GM18861 (cell line): ENCODE data around the gene PHF21B.

ENCODE experiments used
- ATAC-seq: cut with Tn5 transposase; IDR thresholded peaks from one replicate; pipeline ENCODE4 v1.9.1; 2021; ENCODE audit not compliant: unreplicated experiment

PHF21B gene

GRCh38 chr22:44898236-44898635, 111.6 kb downstream of the PHF21B start:
- no peak for ATAC-seq

- ATAC-seq: no peak
These were observed 114.3 kb downstream of the PHF21B start for GRCh38 chr22:44895296-44896055.

GRCh38 chr22:44894782-44895181, 115.0 kb downstream of the PHF21B start:
- no peak for ATAC-seq

DNA sequence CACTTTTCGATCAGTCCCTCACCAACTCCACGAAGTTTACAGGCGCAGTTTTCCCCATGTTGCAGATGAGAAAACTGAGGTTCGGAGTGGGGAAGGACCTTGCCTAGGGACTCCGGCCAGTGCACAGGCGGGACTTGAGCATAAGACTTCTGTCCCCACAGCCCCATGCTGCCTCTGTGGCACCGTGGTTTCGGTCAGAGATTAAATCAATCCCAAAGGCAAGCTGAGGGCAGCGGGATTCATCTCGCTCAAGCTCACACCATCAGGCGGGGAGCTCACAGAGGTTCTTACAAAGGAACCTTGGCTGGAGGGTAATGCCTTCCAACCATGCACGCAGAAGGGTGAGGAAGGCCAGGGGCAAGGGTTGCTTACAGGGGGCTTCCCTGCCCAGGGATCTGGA, 115.5 kb downstream of the PHF21B start:
- ATAC-seq: no peak

DNA sequence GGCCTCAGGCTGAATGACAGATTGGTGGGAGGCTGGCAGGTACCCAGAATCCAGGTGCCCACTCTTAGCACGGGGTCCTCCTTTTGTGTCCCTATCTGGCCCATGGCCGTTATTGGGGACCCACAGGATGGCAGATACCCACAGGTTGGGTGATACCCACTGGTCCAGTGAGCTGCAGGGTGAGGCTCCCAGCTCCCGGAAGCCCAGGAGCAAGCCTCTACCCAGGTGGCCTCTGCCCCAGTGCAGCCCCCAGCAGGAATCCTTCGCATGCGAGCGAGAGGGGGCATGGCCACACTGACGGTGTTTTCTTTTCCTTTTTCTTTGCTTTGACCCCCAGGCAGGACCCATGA, 116.1 kb downstream of the PHF21B start:
- ATAC-seq: no peak

DNA sequence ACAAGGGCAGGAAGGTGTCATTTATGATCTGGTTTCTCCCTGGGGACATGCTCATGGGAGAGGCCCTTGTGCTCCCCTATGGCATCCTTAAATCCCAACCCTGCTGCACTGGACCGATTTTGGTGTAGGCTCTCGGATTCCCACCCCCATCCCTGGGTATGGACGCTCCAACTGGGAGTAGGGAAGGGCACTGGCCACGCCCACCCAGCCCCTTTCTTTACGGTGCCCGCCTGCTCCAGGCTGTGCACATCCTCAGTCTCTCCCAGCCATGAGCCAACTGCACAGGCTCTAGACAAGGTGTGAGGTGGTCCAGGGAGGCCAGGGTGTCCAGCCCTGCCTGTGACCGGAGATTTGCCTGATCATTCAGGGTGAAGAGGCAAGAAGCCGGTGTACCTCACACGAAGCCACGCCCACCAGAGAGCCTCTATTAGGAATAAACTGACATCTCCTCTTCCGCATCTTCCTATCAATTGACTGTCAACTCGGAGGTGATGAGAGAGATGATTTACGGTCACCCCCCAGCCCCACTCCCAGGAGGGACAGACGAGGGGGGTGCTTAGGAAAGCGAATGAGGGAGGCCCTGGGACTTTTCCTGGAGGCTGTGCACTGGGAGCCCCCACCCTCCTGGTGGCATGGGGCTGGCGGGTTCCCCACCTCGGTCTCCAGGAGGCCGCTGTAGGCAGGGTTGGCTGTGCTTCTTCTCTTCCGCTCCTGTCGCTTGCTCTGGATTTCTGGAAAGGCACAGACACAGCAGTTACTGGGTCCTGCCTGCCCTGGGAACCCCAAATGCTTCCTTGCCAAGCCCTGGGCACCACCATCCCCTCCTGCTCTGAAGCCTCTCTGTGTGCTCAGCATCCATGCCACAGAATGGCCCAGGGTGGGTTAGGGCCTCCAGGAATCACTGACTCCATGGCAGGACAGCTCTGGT, 116.7 kb downstream of the PHF21B start:
- no peak for ATAC-seq

GRCh38 chr22:44892243-44892642, 117.6 kb downstream of the PHF21B start:
- ATAC-seq: no peak

GRCh38 chr22:44891791-44892190, 118.0 kb downstream of the PHF21B start:
- no peak for ATAC-seq

DNA sequence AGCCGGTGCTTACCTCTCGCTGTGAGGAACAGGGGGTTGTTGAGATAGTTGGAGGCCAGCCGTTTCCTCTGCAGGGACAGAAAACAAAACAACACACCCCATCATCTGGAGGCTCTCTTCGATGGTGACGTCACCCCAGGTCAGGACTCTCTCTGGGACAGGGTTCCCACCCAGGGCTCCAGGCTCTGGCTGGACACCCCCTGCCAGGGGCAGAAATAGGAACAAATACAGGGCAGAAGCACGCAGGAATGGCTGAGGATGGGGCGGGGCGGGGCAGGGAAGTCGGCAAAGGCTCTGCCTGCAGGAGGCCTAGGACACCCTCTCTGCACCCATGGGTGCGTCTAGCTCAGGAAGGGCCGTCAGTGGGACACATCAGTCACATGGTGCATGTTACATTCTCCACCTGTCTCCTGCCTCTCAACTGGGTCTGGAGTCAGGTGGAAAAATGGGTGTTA, 118.5 kb downstream of the PHF21B start:
- no peak for ATAC-seq

DNA sequence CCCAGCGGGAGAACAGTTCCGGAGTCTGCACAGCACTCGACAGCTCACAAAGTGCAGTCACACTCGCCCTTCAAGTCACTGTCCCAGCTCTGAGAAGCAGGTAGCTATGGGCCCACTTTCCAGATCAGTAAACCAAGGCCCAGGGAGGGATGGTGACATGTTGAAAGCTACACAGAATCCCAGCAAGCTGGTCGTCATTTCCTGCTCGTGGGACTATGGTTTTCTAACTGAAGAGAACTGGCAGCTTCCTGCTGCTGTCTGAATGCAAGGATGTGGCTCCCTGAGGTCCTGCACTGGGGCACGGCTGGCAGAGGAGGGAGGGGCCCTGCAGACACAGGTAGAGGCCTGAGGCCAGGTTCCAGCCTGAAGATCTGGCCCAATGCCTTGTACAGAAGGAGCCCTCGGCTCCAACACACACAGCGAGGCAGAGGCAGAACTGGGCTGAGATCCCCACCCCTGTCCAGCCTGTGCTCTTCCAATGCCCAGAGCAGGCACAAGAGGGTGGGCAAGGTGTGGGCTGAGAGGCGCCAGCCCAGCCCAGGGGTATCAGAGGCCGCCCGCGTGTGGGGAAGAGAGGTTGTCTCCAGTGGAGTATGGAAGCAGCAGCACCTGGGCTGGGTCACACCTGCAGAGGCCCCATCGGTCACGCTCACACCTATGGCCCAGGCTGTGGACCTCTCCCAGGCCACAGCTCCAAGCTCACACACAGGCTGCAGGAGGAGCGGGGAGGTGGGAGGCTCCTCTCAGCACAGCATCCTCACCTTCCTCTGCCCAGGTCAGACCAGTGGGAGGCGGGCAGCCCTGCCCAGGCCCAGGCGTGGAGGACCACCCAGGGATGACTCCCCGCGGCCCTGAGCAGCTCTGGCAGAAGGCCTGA, 119.2 kb downstream of the PHF21B start:
- ATAC-seq: no peak

DNA sequence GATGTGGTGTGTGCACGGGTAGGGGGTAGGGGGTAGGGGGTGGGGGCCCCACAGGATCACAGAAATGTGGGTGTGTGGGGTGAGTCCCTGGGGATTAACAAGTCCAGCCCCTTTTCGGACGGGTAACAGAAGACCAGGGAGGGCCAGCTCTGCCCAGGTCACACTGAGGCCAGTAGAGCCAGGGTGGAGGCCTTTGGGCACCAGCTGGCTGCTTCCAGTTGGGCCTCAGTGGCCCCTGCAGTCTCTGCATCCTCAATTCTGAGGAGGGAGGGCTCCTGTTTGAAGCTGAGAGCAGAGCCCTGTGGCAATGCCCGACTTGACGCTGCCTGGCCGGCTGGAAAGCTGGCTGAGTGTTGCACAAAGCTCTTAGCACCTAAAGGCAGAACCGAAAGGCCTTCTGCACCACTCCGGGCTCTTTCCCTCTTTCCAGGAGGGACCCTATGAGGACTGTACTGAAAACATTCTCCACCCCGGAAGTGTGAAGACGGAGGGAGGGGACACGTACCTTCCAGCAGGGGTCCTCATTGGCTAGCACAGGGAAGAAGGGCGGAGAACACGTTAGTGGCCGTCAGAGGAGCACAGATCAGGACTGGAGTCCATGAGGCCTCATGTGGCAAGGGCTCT, 120.4 kb downstream of the PHF21B start:
- no peak for ATAC-seq

- ATAC-seq: no peak
These were observed 121.1 kb downstream of the PHF21B start for GRCh38 chr22:44888491-44889254.

DNA sequence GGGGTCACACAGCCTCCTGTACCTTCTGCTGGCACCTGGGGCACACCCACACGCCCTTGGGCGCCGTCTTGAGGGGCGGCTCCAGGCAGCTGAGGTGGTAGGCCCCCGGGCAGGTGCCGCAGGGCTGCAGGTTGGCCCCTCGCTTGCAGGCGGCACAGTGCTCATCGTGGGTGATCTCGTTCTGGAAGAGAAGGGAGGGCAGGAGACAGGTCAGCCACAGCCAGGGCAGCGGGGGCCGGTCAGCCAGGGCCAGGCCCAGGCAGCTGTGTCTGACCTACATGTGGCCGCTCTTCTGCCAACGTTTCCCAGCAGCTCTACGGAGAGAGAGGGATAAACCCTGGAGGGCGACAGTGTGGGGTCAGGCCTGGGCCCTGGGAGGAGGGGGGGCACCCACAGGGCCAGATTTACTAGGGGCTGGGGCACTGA, 121.9 kb downstream of the PHF21B start:
- no peak for ATAC-seq

DNA sequence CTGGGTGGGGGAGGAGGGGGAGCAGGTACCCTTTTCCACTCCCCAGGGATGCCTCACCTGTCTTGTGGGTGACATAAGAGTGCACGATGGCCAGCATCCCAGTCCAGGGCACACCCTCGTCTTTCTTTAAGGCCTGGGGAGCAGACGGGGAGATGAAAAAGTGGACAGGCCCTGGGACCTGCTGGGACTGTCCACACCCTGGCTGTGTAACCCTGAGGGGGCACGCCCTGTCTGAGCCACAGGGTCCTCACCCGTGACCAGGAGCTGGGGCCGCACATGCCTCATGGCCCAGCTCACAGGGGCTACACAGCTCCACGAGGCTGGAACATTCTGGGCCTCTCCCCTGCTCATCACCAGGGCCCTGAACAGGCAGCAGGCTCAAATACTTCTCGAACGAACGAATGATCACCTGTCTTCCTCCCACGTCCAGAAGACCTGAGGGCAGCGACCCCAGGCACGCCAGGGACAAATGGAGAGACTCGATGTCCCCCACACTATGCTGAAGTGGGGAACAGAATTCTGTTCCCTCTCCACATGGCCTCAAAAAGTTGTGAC, 123.9 kb downstream of the PHF21B start:
- no peak for ATAC-seq

DNA sequence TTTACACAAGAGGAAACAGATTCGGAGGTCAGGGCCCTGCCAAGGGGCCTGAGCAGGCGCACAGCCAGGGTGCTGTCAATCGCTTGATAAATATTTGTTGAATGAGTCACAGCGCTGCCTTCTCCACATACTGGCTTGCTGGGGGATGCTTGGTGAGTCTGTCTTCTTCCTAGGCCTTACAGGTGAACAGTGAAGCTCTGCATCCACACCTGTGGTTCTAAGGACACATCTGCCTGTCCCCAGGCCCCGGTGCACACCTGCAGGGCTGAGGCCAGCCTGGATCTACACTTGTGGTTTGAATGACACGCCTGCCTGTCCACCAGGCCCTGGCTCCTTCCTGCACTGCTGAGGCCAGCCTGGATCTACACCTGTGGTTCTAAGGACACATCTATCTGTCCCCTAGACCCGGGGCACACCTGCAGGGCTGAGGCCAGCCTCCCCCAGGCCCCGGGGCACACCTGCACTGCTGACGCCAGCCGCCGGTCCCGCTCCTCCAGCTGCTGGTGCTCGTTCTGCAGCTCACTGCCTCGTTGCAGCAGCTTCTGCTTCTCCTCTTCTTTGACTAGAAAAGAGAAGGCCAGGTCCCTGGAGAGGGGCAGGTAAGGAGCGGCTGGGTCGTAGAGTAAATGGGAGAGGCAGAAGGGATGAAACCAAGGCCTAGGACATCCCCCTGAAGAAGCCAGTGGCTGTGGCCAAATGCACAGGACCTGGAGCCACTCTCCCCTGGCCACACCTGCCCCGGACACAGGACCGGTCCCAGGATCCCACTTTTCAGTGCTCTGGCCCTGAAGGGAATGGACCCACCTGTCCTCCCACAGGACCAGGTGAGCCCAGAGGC, 124.6 kb downstream of the PHF21B start:
- no peak for ATAC-seq

DNA sequence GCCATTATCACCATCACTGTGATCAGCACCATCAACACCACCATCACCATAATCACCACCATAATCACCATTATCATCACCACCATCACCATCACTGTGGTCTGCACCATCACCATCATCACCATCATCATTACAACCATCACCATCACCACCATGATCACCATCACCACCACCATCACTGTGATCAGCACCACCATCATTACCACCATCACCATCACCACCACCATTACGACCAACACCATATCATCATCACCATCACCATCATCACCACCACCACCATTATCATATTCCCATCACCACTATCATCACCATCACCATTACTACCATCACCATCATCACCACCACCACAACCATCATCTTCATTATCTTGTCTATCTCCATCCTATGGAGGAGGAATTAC, 125.2 kb downstream of the PHF21B start:
- no peak for ATAC-seq

DNA sequence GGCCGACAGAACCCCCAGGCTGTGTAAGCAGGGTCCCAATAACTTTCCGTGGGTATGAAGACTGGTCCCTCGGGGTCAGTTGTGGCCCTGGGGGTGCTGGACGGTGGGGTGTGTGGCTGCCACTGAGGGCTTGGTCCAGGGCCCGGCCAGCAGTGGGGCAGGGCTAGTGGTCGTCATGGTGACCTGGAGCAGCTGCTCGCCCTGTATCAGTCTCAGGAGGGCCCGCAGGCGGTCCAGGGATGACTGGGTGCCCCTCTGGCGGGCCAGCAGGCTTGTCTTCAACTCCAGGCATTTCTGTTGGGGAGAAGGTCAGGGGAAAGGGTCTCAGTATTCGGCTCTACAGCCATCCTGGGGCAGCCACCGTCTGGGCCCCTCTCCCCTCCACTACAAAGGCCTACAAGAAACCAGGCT, 126.8 kb downstream of the PHF21B start:
- ATAC-seq: no peak

DNA sequence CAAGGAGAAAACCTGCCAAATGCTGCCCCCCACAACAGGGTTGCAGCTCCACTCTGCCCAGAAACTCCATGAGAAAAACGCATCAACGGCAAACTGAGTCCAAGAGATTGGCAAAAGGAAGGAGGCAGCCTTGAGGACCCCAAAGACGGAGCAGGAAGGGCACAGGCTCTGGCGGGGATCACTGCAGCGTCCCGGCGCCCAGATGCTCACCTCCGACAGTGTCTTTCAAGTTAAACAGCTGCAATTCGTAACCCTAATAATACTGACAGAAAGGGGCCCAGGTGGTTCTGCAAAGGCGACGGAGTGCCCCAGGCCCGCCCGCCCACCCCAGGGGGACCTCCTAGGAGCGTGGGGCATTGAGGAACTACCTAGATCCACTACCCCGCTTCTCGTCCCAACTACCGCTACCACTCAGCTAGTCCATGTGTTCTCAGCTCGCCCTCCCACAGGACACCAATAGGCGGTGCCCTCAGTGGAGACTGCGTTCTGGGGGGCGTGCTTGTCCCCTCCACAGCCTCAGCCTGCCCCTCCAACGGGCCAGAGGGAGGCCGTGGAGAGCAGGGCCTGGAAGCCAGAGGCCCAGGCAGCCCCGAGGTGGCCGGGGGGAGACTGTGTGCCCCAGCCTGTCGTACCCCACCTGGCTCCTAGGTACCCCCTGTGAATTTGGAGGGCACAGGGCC, 127.4 kb downstream of the PHF21B start:
- ATAC-seq: no peak
